Testis (tissue), 3 donors: ENCODE measurements around the gene IDI2. TPM values are rescaled to one million over a fixed set of nuclear protein-coding genes. Genes with fewer than 3 reads are reported as not detected.

Experiments used
- DNase-seq: peaks from one replicate; pipeline ENCODE4 v3.0.0-alpha.2; 2019
- H3K27ac ChIP-seq, 2 donors: fragments of 200-600 bp; sonication (generic); one replicate each; pipeline ENCODE4 v1.5.1; 2019
- H3K27me3 ChIP-seq: fragments of 200-600 bp; sonication (generic); one replicate; pipeline ENCODE4 v1.5.1; 2019
- H3K36me3 ChIP-seq: fragments of 200-600 bp; sonication (generic); one replicate; pipeline ENCODE4 v1.5.1; 2017; ENCODE audit warnings: low read depth; ENCODE audit errors: missing control alignments
- H3K4me1 ChIP-seq: fragments of 200-600 bp; sonication (generic); one replicate; pipeline ENCODE4 v1.5.1; 2019
- H3K4me3 ChIP-seq, 2 donors: fragments of 200-600 bp; sonication (generic); one replicate each; pipeline ENCODE4 v1.5.1; 2017 to 2019
- H3K9me3 ChIP-seq: fragments of 200-600 bp; sonication (generic); one replicate; pipeline ENCODE4 v1.5.1; 2017
- CTCF ChIP-seq, 3 experiments: fragments of 450-650 bp in 2 of 3; fragments of 200-600 bp in 1 of 3; sonication (generic) in 1 of 3; IDR thresholded peaks; one replicate each; pipeline ENCODE4 v1.5.1; 2016 to 2019; ENCODE audit warnings: antibody characterized with exemption in 3 of 3, mild to moderate bottlenecking in 2 of 3, moderate library complexity in 1 of 3
- POLR2A ChIP-seq: fragments of 450-650 bp; IDR thresholded peaks from one replicate; pipeline ENCODE4 v1.6.1; 2017; ENCODE audit warnings: antibody characterized with exemption, mild to moderate bottlenecking, moderate library complexity
- WGBS, 2 donors: methylation state at CpG; one replicate each; pipeline ENCODE4 v1.1.5; 2018; 5-methylcytosine and 5-hydroxymethylcytosine counted together
- intact Hi-C: fragments of 100-400 bp; cut with DNase I; formaldehyde crosslinking; loops from one replicate; pipeline ENCODE4 v1.15.1; 2023; ENCODE audit warnings: low total_unique reads
- polyA plus RNA-seq: library from polyadenylated mRNA; stranded (reverse); fragments of 350-450 nt; fragmentation: Illumina TruSeq; extraction: RNeasy Lipid Tissue Mini Kit (QIAGEN cat#74804); gene quantifications from one replicate; pipeline ENCODE4 v1.2.3, GENCODE V29; 2014; ENCODE audit warnings: low read depth, low replicate concordance; ENCODE audit not compliant: insufficient read depth
- total RNA-seq, 2 donors: library from RNA; depleted of rRNA; stranded (reverse); fragments of >200 nt; gene quantifications; one replicate each; pipeline ENCODE4 v1.2.3, GENCODE V29; 2016

IDI2 gene
- total and polyA plus RNA-seq, 3 donors from 2014 or later: 0.79 to 1.1 TPM; not detected in 1

- Histone ChIP-seq H3K4me1 (no peaks in the 10 kb centered on the region), H3K27me3 (no peaks in the 10 kb centered on the region), H3K4me3 (no peak overlapping the region), H3K36me3 (no peaks in the 10 kb centered on the region), H3K27ac (no peak overlapping the region), H3K9me3 (no peaks in the 10 kb centered on the region)
- 88 to 92% methylated on average over 5 to 9 of the region's 9 CpGs for WGBS, 2 donors
- intact Hi-C loops: no loop called here
- TF ChIP-seq POLR2A: no peak
- TF ChIP-seq CTCF (IDR thresholded peaks at IDR 0.05): no peak
- no peak for DNase-seq
These were observed 16.6 kb downstream of the IDI2 start for GRCh38 chr10:1009071-1009494.

DNA sequence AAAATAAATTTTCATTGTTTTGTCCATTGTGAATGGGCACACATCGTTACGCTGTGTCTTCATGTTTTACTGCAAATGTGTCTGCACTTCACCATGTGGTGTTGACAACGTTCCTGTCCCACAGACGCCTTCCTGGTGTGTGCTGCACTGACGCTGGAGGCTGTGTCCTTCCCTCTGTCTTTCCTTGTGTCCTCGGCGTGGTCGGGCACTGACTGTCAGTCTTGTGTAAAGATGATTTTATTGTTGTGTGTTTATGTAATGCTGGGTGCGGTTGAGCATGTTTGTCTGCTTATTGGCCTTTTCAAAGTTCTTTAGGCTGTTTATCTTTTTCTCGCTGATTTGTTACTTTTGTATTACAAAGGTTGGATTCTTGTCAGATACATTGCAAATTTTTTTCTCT is 18.1 kb downstream of the IDI2 start:
- H3K4me3 ChIP-seq: no peak overlapping the region
- DNase-seq: no peak
- intact Hi-C loops: no loop called here
- 73 to 83% methylated on average over 10 of the region's 10 CpGs for WGBS, 2 donors
- TF ChIP-seq POLR2A (no peak), CTCF (IDR thresholded peaks at IDR 0.05) (no peak)
- no peak overlapping the region for H3K27ac ChIP-seq
- no peaks in the 10 kb centered on the region for H3K36me3 ChIP-seq
- H3K27me3 ChIP-seq: no peaks in the 10 kb centered on the region
- no peaks in the 10 kb centered on the region for H3K9me3 ChIP-seq
- H3K4me1 ChIP-seq: no peaks in the 10 kb centered on the region

DNA sequence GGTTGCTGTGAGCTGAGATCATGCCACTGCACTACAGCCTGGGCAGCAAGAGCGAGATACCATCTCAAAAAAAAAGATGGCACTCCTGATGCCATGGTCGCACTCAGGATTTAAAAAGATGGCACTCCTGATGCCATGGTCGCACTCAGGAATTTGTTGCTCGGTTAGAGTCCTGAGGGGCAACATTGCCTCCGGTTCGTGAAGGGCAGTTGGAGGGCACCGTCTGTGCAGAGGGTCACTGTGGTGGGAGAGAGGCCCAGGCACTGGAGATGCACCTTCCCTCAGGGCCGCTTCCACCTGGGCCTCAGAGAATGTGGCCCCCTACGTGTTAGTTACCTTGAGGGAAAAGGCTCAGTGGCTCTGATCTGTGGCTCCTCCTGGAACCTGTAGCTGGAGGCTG is 19.1 kb downstream of the IDI2 start:
- Histone ChIP-seq H3K4me3 (no peak overlapping the region), H3K4me1 (no peaks in the 10 kb centered on the region), H3K27ac (no peak overlapping the region), H3K9me3 (no peaks in the 10 kb centered on the region), H3K27me3 (no peaks in the 10 kb centered on the region), H3K36me3 (no peaks in the 10 kb centered on the region)
- TF ChIP-seq POLR2A (no peak), CTCF (IDR thresholded peaks at IDR 0.05) (no peak)
- 97 to 98% methylated on average over 7 to 9 of the region's 9 CpGs for WGBS, 2 donors
- DNase-seq: no peak
- intact Hi-C loops: no loop called here

- H3K4me1 ChIP-seq: no peaks in the 10 kb centered on the region
- TF ChIP-seq CTCF (IDR thresholded peaks at IDR 0.05) (no peak), POLR2A (no peak)
- H3K9me3 ChIP-seq: no peaks in the 10 kb centered on the region
- H3K36me3 ChIP-seq: no peaks in the 10 kb centered on the region
- no peak overlapping the region for H3K4me3 ChIP-seq
- H3K27ac ChIP-seq: no peak overlapping the region
- H3K27me3 ChIP-seq: no peaks in the 10 kb centered on the region
- intact Hi-C loops: no loop called here
- no peak for DNase-seq
- 87 to 97% methylated on average over 3 to 9 of the region's 9 CpGs for WGBS, 2 donors
These were observed 21.6 kb downstream of the IDI2 start for GRCh38 chr10:1003884-1004670.
